Measurements from ENCODE around the gene MTF1. TPM values are rescaled to one million over a fixed set of nuclear protein-coding genes. Genes with fewer than 3 reads are reported as not detected.

Gene MTF1
- total RNA-seq, 1 experiment from 2014 or later = 21.2 TPM

DNA sequence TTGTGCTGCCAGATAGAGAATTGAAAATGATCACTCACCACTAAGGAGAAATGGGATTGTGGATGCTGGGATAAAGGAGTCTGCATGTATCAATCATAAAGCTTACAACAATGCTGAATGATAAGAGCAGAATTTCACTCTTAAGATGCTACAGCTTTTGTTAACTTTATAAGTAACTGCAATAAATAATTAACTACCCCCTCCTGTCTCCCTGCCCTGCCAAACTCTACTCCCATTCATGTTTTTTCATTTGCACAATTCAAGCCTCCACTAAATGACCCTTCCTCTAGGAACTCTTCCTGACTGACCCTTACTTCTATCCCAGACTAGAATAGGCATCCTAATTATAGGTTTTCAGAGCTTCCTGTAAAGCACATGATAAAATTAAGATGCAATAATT lies 14.9 kb downstream of the MTF1 start (continued):
- TF ChIP-seq CEBPB (IDR thresholded peaks at IDR 0.05; ENCODE audit: low read depth) (no peak), EZH2phosphoT487 (IDR thresholded peaks at IDR 0.05; ENCODE audit: borderline replicate concordance) (no peak), POLR2A (IDR thresholded peaks at IDR 0.05; ENCODE audit: borderline replicate concordance, extremely low read depth, insufficient read depth, insufficient read length) (no peak), REST (IDR thresholded peaks at IDR 0.05; ENCODE audit: low read depth) (no peak)

- H3K9ac ChIP-seq (ENCODE audit: low read length) = no peak overlapping the region
- CTCF ChIA-PET = no interaction called here
- POLR2A ChIA-PET = no interaction called here
- H3K4me3 ChIP-seq (replicated peaks in 1 of 2; ENCODE audit: low read depth in 1 of 2, low read length in 2 of 2) = no peak overlapping the region
- no peak overlapping the region for H3K27ac ChIP-seq (ENCODE audit: low read depth, low read length)
- no peak for DNase-seq (ENCODE audit: low read depth, low spot score)
- H3K4me2 ChIP-seq (ENCODE audit: low read length) = no peak overlapping the region
- RAD21 ChIA-PET (ENCODE audit: low non-redundant PET in 1 of 2, low total read pairs in 2 of 2, uncharacterized antibody in 2 of 2, unreplicated experiment in 2 of 2) = no interaction called here
- TF ChIP-seq, protein P1, sequence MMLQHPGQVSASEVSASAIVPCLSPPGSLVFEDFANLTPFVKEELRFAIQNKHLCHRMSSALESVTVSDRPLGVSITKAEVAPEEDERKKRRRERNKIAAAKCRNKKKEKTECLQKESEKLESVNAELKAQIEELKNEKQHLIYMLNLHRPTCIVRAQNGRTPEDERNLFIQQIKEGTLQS (IDR thresholded peaks at IDR 0.05) = no peak
- TF ChIP-seq RAD21 (IDR thresholded peaks at IDR 0.05; ENCODE audit: low read depth) (no peak), SRF (IDR thresholded peaks at IDR 0.05; ENCODE audit: low read depth) (no peak), ZNF274 (IDR thresholded peaks at IDR 0.05; ENCODE audit: low read depth, low read length) (no peak)
- peaks cover 49% of the 10 kb centered on the region for H3K79me2 ChIP-seq (ENCODE audit: insufficient read depth, low read length)
- H3K27me3 ChIP-seq (ENCODE audit: insufficient read depth, low read length) = no peaks in the 10 kb centered on the region
- H3K9me2 ChIP-seq (ENCODE audit: insufficient read depth) = no peaks in the 10 kb centered on the region
- BruUV-seq (replicated peaks) = no TSS peak
- H2AFZ ChIP-seq (ENCODE audit: low read depth, low read length, poor library complexity, severe bottlenecking) = no peak overlapping the region
- no peaks in the 10 kb centered on the region for H4K20me1 ChIP-seq (ENCODE audit: insufficient read depth)
- H3K9me3 ChIP-seq (ENCODE audit: control insufficient read depth in 1 of 2, insufficient read depth in 1 of 2, low read depth in 1 of 2, low read length in 2 of 2) = no peaks in the 10 kb centered on the region
- ATAC-seq = no peak
- peaks cover 21 to 24% of the 10 kb centered on the region in 2 experiments for H3K36me3 ChIP-seq (ENCODE audit: control insufficient read depth in 1 of 2, insufficient read depth in 2 of 2, low read length in 2 of 2)
- no peaks in the 10 kb centered on the region for H3K4me1 ChIP-seq (ENCODE audit: control insufficient read depth in 1 of 2, insufficient read depth in 2 of 2, low read length in 2 of 2)
- intact Hi-C loops (cut with micrococcal nuclease) = no loop called here
Observed at GRCh38 chr1:37841652-37842051, 17.7 kb downstream of the MTF1 start.
